Stimulated activated CD4-positive, alpha-beta T cell treated with anti-CD3 and anti-CD28 coated beads, Interleukin-4, amount 100 ng/mL, for 48 hours (primary cell): Measurements from ENCODE around the gene C4BPA.

Source experiments
- DNase-seq, 2 donors: peaks; one replicate each; pipeline ENCODE4 v3.0.0-alpha.2; 2020; ENCODE audit warnings: low read depth in 2 of 2

Gene C4BPA

DNA sequence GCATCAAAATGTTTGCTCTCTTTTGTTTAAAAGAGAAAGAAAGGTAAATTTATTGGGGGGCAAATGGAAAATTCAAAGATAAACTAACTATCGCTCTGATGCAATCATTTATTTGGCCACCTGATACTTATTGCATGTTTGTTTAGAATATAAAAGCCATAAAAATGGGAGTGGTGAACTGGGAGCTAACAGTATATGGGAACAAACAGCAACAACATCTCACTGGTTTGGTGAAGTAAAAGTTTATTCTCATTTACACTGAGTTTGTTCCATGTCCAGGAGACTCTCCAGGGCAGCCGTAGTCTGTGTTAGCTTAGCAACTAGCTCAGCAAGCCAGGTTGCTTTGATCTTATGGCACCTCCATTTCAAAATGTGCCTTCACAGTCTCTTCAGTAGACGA lies 20.4 kb downstream of the C4BPA start:
- DNase-seq, result no peak

DNA sequence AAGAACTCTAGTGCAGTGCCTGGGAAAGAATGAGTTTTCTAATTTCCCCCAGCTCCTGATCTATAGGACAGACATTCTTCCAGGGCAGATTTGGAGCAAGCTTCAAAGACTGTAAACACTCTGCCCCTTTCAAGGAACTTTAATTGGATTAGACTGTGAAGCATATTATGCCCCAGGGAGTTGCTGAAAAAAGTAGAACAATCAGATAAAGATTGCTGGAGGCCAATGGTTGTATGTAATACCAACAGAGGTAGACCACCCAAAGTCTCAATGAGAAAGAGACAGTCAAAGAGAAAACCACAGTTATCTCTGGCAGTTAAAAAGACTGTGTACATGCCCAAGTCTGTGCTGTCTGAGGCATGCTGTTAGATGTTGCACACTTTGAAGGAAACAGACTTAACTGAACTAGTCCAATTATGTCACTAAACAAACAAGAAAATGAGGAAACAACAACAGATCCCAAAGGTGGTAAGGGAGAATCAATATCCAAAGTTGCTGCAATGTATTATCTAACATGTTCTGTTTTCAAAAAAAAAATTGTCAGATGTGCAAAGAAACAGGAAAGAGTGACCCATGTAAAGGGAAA lies 24.4 kb downstream of the C4BPA start:
- DNase-seq, result no peak

DNA sequence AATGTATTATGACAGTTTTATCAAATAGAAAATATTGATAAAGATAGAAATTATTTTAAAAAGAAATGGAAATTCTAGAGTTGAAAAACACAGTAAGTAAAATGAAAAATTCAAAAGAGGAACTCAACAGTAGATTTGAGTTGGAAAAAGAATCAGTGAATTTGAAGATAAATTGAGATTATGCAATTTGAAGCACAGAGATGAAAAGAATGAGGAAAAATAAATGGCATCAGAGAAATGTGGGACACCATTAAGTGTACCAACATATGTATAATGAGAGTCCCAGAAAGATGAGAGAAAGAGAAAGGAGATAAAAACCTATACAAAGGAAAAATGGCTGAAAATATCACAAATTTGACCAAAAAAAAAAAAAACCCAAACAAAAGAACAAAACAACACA lies 25.0 kb downstream of the C4BPA start:
- no peak for DNase-seq

DNA sequence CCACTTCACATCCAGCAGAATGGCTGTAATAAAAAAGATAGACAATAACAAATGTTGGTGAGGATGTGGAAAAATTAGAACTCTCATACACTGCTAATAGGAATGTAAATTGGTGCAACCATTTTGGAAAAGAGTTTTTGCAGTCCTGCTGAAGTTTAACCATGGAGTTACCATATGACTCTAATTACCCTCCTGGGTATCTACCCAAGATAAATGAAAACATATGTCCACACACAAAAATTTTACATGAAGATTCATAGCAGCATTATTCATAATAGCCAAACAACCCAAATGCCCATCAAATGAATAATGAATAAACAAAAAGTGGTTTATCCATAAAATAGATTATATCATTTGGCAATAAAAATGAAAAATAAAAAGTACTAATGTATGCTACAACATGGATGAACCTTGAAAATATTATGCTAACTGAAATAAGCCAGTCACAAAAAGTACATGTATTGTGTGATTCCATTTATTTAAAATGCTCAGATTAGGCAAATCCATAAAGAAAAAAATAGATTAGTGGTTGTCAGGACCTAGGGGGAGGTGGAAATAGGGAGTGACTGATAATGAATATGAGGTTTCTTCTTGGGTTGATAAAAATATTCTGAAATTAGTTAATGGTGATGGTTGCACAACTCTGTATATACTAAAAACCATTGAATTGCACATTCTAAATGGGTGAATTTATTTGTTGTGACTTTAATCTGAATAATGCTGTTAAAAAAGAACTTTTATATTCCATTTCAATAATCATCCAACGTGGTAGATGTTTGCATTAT lies 26.4 kb downstream of the C4BPA start:
- no peak for DNase-seq

DNA sequence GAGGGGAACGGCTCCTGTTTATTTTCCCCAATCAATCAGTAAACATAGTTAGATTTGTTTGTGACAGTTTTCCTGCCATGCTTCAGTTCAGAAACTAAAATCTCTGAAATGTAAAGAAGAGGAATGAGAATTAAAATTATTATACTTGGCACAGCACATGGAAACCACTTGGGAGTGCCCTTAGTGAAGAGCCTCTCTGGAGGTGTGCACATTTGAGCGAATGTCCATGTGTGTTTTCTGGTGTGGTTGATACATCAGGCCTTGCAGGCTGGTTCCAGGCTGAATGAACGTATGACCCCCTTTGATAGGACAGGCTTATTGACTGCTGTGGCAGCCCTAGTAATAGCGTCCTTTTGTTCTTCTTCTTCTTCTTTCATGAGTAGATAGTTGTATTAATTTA lies 27.1 kb downstream of the C4BPA start:
- no peak for DNase-seq

DNA sequence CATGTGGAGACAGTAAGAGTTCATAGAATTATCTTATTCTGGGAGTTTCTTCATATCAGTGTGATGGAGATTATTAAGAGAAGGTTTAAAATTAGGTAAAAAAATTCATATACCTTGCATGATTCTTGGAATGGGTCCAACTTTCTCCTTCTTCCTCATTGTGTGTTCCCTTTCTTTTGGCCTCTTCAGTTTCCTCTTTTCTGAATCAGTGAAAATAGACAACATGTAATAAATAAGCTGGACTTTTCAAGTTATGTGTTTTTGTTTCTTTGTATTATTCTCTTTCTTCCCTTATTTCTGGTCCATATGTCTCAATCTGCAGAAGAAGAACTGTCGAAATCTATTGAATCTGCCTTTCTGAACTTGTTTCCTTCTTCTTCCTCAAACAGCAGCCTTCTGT lies 30.5 kb downstream of the C4BPA start:
- no peak for DNase-seq

DNA sequence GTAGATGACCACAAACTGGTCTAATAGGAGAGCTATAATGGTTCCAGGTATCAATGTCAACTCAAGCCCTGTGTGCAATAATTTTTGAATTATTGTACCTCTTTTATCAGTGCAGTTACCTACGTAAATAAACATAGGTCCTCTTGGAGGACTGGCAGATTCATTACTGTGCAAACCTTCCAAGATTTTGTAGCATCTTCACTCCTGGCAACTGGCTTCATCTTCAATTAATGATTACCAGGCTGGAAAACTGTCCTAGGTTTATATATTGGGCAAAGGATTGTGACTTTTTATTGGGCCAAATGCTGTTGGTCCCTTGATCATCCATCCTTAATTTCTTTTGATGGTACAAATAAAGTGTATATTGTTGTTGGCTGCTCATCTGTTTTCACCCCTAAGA lies 35.6 kb downstream of the C4BPA start:
- no peak for DNase-seq

DNA sequence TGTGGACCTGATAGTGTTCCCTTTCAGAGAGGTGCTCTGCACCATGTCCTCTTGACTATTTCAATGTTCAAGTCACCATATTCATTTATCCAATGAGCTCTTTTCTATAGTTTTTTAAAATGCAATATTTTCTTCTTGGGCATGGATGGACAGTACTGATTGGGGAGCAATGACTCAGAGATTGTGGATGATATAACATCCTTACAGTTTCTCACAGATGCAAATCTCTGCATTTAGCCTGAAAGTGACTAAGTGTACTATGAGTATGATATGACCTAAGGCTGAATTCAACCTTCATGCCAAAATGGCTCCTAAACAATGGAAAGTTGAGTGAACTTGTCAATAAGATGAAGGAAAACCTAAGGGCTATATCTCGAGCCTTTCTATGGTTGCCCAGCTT lies 36.5 kb downstream of the C4BPA start:
- DNase-seq, result no peak

DNA sequence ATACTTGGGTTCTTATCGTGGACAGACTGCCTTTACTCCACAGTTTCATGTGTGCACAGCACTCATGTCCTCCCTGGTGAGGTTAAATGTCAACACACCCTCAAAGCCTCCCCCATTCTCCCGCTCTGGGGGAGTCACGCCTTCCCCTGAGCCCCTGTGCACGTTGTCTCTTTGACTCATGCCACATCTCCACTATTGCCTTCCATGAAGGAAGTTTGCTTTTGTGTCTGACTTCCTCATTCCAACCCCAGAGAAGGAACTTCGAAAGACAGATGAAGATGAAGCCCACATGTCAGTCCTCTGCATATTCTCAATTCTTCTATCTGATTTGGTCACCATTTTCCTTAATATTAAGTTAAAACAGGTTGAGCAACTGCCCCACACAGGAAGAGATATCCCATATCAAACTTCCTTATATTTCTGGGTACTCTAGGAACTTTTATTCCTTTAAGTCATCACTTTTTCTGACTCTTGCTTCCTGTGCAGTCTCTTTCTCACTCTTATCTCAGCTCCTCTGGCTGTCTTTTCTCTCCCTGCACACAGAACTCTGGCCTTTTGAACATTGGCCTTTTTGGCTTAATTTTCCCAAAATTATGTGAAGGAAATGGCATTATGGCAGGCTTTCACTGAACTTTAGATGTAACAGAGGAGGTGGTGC lies 41.5 kb downstream of the C4BPA start:
- no peak for DNase-seq

DNA sequence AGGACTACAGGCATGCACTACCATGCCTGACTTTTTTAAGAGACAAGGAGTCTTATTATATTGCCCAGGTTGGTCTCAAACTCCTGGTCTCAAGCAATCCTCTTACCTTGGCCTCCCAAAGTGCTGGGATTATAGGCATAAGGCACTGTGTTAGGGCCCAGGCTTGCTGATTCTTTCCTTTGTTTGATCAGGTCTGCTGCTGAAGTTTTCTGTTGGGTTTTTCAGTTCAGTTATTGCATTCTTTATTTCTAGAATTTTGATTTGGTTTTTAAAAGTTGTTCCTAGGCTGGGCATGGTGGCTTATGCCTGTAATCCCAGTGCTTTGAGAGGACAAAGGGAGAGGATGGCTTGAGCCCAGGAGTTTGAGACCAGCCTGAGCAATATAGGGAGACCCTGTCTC lies 47.9 kb downstream of the C4BPA start:
- DNase-seq, result no peak

DNA sequence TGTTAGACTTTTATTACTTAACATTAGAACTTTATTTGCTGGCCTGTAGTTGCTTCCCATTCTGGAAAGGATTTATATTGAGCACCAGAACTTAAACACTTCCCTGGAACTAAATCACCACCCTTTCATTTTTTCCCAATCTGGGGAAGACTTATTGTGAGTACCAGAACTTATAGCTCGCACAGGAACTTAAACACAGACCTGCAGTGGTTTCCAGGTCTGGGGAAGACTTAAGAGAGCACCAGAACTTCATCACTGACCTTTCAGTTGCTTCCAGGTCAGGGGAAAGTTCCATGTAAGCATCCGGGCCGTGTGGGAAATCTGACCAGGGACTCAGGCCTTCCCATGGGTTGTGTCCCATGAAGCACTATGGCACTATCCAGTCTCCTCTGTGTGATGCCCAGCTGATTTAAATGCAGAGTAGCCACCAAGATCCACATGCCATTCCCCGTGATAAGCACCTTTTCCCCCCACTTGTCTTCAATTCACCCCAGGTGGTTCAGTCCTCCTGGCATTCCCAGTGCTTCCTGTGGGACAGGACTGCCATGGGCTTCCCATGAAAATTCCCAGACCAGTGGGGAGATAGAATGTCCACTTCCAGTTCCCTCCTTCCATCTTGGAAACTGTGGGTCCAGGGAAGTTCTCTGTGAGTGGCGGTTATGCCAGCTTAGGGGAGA lies 48.9 kb downstream of the C4BPA start:
- no peak for DNase-seq

DNA sequence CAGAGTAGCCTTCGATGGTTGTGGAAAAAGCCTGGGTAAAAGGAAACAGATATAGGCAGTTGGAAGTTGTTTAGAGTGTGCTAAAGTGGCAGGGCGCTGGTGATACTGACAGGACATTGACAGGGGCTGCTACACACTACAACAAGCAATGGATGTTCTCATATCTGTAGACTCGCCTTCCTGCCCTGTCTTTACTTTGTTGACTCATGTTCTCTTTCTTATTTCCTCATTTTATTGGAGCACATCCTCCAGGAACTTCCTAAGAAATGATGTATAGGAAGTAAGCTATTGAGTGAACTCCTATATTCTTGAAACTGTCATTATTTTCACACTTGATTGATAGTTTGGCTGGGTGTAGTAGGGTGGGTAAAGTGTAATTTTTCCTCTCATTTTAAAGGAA lies 51.0 kb downstream of the C4BPA start:
- no peak for DNase-seq

DNA sequence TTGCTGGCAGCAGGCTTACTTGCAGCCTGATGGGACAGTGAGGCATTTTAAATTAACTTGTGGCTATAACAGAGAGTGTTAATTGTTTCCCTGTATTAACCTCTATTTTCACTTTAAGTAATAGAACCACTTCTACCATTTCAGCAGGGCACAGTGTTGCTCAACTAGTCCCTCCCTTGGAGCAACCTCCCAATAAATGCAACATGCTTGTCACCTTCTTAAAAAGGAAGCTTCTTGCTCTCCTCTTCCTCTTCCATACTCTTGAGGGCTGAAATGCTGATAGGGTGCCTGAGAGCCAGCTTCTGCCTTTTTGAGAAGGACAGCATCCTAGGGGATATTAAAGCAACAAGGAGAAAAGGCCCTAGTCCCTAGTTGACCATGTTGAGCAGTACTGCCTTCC lies 52.1 kb downstream of the C4BPA start:
- no peak for DNase-seq

DNA sequence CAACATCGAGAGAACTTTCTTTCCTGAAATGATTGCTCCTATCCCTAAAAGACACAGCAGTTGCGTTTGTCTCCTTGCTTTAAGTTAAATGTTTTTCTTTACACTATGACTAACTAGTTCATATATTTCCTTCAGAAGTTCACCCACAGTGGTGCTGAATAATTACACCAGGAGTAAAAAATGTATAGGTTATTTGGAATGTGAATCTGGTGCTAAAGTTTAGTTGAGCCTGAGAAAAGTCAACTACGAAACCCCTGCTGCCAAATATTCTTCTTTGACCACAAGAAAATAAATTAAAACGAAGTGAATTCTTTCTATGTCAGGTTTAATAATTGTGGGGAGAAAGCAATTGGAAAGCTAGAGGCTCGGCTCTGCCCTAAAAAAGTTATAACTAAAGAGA lies 52.8 kb downstream of the C4BPA start:
- DNase-seq, result no peak

DNA sequence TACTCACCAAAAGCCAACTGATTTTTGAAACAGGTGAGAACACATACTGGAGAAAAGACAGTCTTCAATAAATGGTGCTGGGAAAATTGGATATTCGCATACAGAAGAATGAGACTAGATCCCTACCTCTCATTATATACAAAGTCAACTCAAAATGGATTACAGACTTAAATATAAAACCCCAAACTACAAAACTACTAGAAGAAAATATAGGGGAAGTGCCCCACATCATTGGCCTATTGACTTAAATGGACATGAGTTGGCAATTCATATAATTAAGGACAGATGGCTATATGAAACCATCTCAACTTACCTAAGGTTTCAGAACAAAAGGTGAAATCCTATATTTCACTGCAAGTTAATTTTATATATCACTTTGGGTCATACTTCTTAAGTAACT lies 60.1 kb downstream of the C4BPA start:
- no peak for DNase-seq

DNA sequence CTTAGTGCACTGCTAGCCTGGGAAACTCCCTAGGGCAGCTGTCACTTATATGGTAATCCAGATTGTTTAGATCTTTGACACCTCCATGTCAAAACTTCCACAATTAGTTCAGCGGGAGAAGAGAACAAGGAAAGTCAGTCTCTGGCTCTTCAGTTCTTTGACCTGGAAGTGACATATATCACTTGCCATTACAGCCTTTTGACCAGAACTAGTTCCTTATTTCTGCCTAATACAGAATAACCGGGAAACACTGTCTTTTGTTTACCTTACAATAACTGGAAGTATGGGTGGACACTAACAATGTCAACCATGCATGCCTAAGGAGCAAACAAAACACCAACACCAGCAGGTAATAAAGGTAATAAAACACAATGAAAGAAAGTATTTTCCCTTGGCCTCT lies 68.3 kb downstream of the C4BPA start:
- no peak for DNase-seq

DNA sequence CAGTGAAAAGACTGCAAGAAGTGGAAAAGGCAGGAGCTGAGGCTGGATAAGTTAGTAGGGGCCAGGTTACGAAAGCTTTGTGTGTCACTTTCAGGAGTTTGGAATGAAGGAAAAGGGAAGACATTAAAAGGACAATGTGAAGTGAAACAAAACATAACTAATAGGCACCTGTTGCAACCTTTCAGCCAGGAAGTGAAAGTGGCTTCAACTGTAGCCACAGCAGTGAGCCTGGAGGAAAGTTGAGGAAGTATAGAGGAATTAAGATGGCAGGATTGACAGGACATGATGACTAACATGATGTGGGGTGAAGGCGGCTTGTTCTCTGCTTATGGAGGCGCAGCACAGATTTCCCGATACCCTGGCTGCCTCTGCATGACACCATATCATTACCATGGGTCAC lies 68.9 kb downstream of the C4BPA start:
- DNase-seq, result no peak

DNA sequence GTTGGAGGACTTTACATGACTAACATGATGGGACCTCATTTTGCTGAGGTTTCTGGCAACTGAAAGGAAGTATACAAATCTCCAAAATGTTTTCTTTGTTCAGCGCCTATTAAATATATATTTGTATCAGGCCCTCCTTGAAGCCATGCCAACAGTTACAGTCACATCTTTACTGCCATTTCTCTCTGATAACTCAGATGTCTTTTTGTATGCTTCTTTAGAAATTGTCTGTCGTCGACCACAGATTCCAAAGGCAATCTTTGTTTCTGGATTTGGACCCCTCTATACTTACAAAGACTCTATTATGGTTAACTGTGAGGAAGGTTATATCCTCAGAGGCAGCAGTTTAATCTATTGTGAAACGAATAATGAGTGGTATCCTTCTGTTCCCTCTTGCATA lies 69.4 kb downstream of the C4BPA start:
- no peak for DNase-seq

DNA sequence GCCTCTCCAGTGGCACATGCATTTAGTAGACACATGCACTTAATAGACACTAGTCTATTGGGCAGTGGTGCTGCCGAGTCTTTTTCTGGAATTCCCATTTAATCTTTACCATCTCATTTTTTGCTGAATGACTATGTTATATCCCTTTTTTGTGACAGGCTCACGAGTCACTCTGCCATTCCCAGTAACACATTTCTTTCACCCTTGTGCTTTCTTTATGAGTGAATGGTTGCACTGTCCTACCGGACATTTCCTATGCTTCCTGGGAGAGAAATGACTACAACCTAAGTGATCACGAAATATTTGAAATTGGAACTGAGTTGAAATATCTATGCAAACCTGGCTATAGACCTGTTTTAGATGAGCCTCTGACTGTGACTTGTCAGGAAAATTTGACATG lies 70.9 kb downstream of the C4BPA start:
- DNase-seq, result no peak

DNA sequence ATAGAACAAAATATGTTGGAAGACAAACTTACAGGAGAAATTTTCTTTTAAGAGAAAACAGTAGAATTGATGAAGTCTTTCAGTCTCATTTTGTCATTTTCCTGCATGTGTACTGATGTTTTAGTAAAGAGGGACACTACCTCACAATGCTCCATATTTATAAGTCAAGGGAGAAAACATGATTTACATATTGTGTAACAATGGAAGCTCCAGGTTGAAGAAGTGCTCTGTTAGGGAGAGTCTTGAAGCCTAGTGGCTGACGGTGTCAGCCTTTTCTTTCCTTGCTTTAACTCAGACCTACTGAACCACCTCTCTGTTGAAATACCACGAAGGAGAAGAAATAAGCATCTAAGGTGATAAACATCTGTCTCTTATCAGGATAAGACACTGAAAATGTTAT lies 75.0 kb downstream of the C4BPA start:
- DNase-seq, result no peak

DNA sequence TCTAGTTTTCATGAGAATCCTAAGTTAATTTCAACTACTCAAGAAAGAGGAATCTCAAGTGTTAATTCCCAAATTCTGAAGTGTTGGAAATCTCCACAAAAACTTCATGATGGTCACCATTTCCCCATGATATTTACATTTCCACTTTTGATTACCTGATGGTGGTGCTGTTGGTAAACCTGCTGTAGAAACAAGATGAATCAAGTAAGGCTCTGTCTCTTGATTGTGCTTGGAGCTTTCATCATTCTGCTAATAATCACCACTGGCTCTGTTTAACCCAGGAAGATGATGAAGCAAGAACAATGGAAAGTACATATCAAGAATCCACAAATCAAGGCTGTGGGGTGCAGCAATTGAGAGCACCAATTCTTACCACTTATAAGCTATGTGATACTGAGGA lies 77.8 kb downstream of the C4BPA start:
- no peak for DNase-seq

DNA sequence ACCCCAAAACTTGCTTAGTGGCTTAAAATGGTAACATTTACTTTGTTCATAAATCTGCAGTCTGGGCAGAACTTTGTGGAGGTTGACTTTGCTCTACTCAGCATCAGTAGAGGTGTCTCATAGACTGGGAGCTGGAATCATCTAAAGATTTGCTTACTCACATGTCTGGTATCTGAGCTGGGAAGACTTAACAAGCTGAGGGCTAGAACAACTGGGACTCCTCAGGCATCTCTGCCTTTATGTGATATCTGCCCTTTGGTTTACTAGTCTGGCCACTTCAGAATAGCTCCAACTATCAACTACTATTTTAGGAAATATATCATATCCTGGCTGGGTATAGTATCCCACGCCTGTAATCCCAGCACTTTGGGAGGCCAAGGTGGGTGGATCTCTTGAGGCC lies 82.5 kb downstream of the C4BPA start:
- no peak for DNase-seq

DNA sequence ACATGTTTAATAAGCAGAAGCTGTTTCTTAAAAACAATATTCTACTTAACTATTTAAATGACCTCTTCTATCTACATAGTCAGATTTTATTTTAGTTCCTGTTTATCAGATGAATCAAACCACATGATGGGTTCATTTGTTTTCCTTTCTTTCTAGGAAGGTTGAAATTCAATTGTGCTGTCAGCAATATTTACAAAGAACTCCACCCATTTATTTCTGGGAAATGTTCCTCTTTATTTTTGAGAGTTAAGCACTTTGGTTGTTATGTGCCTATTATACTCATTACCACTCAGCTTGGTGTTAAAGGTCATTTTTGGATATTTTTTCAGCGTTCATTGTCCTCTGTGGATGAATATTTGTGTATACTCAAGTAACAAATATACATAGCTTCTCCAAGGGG lies 84.9 kb downstream of the C4BPA start:
- no peak for DNase-seq
